K562 (cell line): ENCODE measurements around the gene PLCD1. TPM values are rescaled to one million over a fixed set of nuclear protein-coding genes. Genes with fewer than 3 reads are reported as not detected.
"Not testable (repeated sequence)": the region's sequence is repeated elsewhere in the genome, so short reads cannot be mapped to it uniquely, and the experiment has no call there.

Source experiments
- ATAC-seq: fragments of 200-7000 bp; cut with Tn5 transposase; 3 replicates; pipeline ENCODE4 v1.9.1; 2020; ENCODE audit warnings: moderate library complexity
- BruUV-seq: library from RNA; stranded (reverse); fragments of 400-500 nt; replicated peaks from 2 replicates; lab custom pipeline; 2021; lab: Mats Ljungman, UMichigan
- CTCF ChIA-PET: fragments of 300-600 bp; formaldehyde crosslinking; extraction: SDS; loops from one replicate; lab custom pipeline; 2021; ENCODE audit warnings: low intra/inter-chr PET ratio; lab: Yijun Ruan, JAX
- POLR2A ChIA-PET: fragments of 300-600, 350-650 bp; sonication (Branson Sonifier 250); formaldehyde crosslinking; extraction: SDS; loops from one replicate; lab custom pipeline; 2021; ENCODE audit warnings: antibody characterized with exemption, inconsistent platforms; lab: Yijun Ruan, JAX
- DNase-seq, 4 experiments: peaks; one replicate each; pipeline versions ENCODE4 v3.0.0 to v3.0.0-alpha.2; 2011 to 2018; ENCODE audit warnings: low spot score in 3 of 4, mixed read lengths in 3 of 4; ENCODE audit errors: extremely low read depth in 1 of 4
- FAIRE-seq: peaks from 2 replicates; lab custom pipeline; 2011; peaks lifted over from hg19 to GRCh38; lab: Jason Lieb, UNC
- H2AFZ ChIP-seq: 2 replicates; pipeline ENCODE4 v1.6.0; 2011; ENCODE audit warnings: low read depth, low read length, control low read depth, inconsistent platforms
- H3K27ac ChIP-seq: fragments of 200-600 bp; 3 replicates; pipeline ENCODE4 v1.8.0; 2011; ENCODE audit warnings: low read depth, mild to moderate bottlenecking, control low read depth, inconsistent platforms, low read length, moderate library complexity, mixed read lengths; ENCODE audit errors: extremely low read depth
- H3K27me3 ChIP-seq, 2 experiments: fragments of 300-600 bp in 1 of 2; 2 replicates in 1 of 2; 3 replicates in 1 of 2; pipeline versions ENCODE4 v1.6.0 to v1.8.0; 2011; ENCODE audit warnings: inconsistent platforms in 2 of 2, low read length in 2 of 2, mild to moderate bottlenecking in 1 of 2, mixed read lengths in 1 of 2, moderate library complexity in 1 of 2; ENCODE audit not compliant: control insufficient read depth in 2 of 2, insufficient read depth in 2 of 2
- H3K36me3 ChIP-seq: fragments of 300-600 bp; 3 replicates; pipeline ENCODE4 v1.8.0; 2011; ENCODE audit warnings: mild to moderate bottlenecking, low read length, inconsistent platforms; ENCODE audit not compliant: control insufficient read depth, insufficient read depth
- H3K4me1 ChIP-seq, 2 experiments: fragments of 200-600 bp in 1 of 2; replicated peaks in 1 of 2; 2 replicates in 1 of 2; 3 replicates in 1 of 2; pipeline versions ENCODE4 v1.5.1 to v1.8.0; 2011; ENCODE audit warnings: inconsistent platforms in 2 of 2, low read length in 2 of 2, mild to moderate bottlenecking in 1 of 2, mixed read lengths in 1 of 2, moderate library complexity in 1 of 2; ENCODE audit not compliant: control insufficient read depth in 2 of 2, insufficient read depth in 2 of 2
- H3K4me2 ChIP-seq: 2 replicates; pipeline ENCODE4 v1.6.1; 2011; ENCODE audit warnings: low read length, control low read depth, inconsistent platforms, mixed read lengths; ENCODE audit not compliant: insufficient read depth
- H3K4me3 ChIP-seq: fragments of 200-600 bp; sonication (generic), shearing (Covaris generic); 2 replicates; pipeline ENCODE4 v1.5.1; 2016; ENCODE audit warnings: control low read depth, inconsistent platforms
- H3K79me2 ChIP-seq: fragments of 200-600 bp; 3 replicates; pipeline ENCODE4 v1.8.0; 2011; ENCODE audit warnings: low read length, inconsistent platforms; ENCODE audit not compliant: control insufficient read depth, insufficient read depth
- H3K9ac ChIP-seq, 2 experiments: 2 replicates each; pipeline versions ENCODE4 v1.6.0 to v1.6.1; 2011; ENCODE audit warnings: low read depth in 2 of 2, low read length in 2 of 2, control low read depth in 1 of 2, inconsistent platforms in 1 of 2, mild to moderate bottlenecking in 1 of 2, mixed read lengths in 1 of 2; ENCODE audit not compliant: insufficient read depth in 1 of 2
- H3K9me1 ChIP-seq: one replicate; pipeline ENCODE4 v1.6.0; 2011; ENCODE audit warnings: inconsistent platforms, mild to moderate bottlenecking, low read length, moderate library complexity; ENCODE audit not compliant: control insufficient read depth, insufficient read depth
- H3K9me3 ChIP-seq: replicated peaks from 2 replicates; pipeline ENCODE4 v1.5.1; 2011; ENCODE audit warnings: low read depth, low read length, inconsistent platforms; ENCODE audit not compliant: control insufficient read depth, insufficient read depth
- H4K20me1 ChIP-seq: replicated peaks from 2 replicates; pipeline ENCODE4 v1.6.1; 2011; ENCODE audit warnings: low read length, inconsistent platforms, mixed read lengths; ENCODE audit not compliant: control insufficient read depth, insufficient read depth
- CEBPB ChIP-seq: fragments of 450-650 bp; IDR thresholded peaks from 2 replicates; pipeline ENCODE4 v1.6.1; 2016; ENCODE audit warnings: missing genetic modification characterization, missing compliant biosample characterization
- CEBPG ChIP-seq, 3 experiments: fragments of 200-800 bp in 1 of 3; sonication (Bioruptor generic) in 1 of 3; sonication (generic) in 1 of 3; formaldehyde crosslinking in 1 of 3; IDR thresholded peaks in 2 of 3; conservative IDR thresholded peaks in 1 of 3; 2 replicates each; pipeline versions ENCODE4 v1.6.1 to v1.8.0; 2016 to 2022; ENCODE audit warnings: missing compliant biosample characterization in 2 of 3, missing genetic modification characterization in 2 of 3, mild to moderate bottlenecking in 1 of 3, missing genetic modification reagents in 1 of 3
- HDGF ChIP-seq: fragments of 450-650 bp; IDR thresholded peaks from 2 replicates; pipeline ENCODE4 v1.6.1; 2016
- SREBF1 ChIP-seq: fragments of 150-350 bp; IDR thresholded peaks from 2 replicates; pipeline ENCODE4 v1.6.1; 2014; ENCODE audit warnings: antibody characterized with exemption, low read depth, low read length, borderline replicate concordance
- WGBS: fragments of 100-300 bp; shearing (Covaris generic); methylation state at CpG from one replicate; pipeline ENCODE4 v1.1.6; 2016; ENCODE audit warnings: low coverage, mixed read lengths; ENCODE audit not compliant: insufficient coverage; ENCODE audit errors: missing lambda C conversion rate; 5-methylcytosine and 5-hydroxymethylcytosine counted together
- in situ Hi-C: fragments of 300-500 bp; cut with MboI; formaldehyde crosslinking; loops from 4 replicates; pipeline ENCODE4 v1.15.0; 2018; ENCODE audit warnings: inconsistent platforms, mixed read lengths
- intact Hi-C: fragments of 100-400 bp; cut with micrococcal nuclease; formaldehyde crosslinking; loops from 2 replicates; pipeline ENCODE4 v1.14.2; 2022
- polyA plus RNA-seq, 8 experiments: library from polyadenylated mRNA; depleted of rRNA in 4 of 8; stranded (reverse) in 5 of 8; unstranded in 3 of 8; fragments of >200 nt; fragmentation: Nextera tagmentation in 2 of 8; fragmentation: Illumina TruSeq in 1 of 8; extraction: Ambion mirVana in 2 of 8; extraction: Trizol in 1 of 8; gene quantifications; 2 replicates each; pipeline versions ENCODE4 v1.2.1 to v1.2.3, GENCODE V29; 2011 to 2014; ENCODE audit warnings: inconsistent platforms in 1 of 8, missing spikeins in 1 of 8
- total RNA-seq, 7 experiments: library from RNA; depleted of rRNA in 6 of 7; stranded (reverse); fragments of >200 nt in 6 of 7; fragmentation: Illumina TruSeq in 2 of 7; extraction: Trizol in 2 of 7; gene quantifications; 2 replicates each; pipeline versions ENCODE4 v1.2.1 to v1.2.3, GENCODE V29; 2011 to 2021; ENCODE audit warnings: low replicate concordance in 1 of 7
- TF ChIP-seq, protein P1 (sequence below), 3 experiments: fragments of 200-800 bp in 1 of 3; fragments of 250-450 bp in 1 of 3; fragments of 450-650 bp in 1 of 3; sonication (Bioruptor Pico) in 1 of 3; sonication (Bioruptor generic) in 1 of 3; formaldehyde crosslinking in 1 of 3; IDR thresholded peaks; 2 replicates each; pipeline versions ENCODE4 v1.6.1 to v1.8.0; 2016 to 2022; ENCODE audit warnings: mild to moderate bottlenecking in 2 of 3, missing genetic modification characterization in 2 of 3, missing compliant biosample characterization in 1 of 3, moderate library complexity in 1 of 3

The PLCD1 gene
- total and polyA plus RNA-seq, 9 of the 15 experiments (the other 6 are each of a cell fraction or from before 2014, with no cell fraction given), result 5.4 to 209 (median 116) TPM

DNA sequence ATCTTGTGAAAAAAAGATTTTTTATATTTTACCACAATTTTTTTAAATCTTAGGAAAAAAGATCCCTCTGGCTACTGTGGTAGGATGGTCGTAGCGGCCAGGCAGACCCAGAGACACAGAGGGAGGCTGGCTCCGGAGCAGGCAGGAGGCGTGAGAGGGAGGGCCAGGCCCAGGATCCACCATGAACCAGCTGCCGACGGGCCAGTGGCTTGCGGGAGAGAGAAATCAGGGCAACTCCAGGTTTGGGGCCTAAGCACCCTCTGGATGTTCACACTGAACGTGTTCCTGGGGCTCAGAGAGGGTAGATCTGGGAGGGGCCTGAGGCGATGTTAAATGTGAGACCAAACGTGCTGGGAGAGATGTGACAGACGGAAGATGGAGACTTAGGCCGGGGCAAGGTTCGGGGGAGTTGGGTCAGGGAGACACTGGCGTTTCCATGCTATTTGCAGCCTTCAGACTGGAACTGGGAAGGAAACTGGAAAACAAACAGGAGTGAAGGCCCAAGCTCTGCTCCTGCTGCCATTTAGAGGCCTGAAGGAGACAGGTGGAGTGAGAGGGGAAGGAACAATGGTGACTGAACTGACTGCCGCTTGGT is 40.4 kb downstream of the PLCD1 start:
- ATAC-seq (no peak), FAIRE-seq (no peak), DNase-seq (no peak)
- H3K79me2 ChIP-seq, result no peaks in the 10 kb centered on the region; the same call in 1 of the 3 replicates
- CTCF ChIA-PET, result no interaction called here
- POLR2A ChIA-PET, result interaction anchor here (1.9 kb wide), 1 partner anchor 18 kb away, joined by 5 read pairs; no protein-coding TSS in a partner anchor
- no peaks in the 10 kb centered on the region for H3K9me3 ChIP-seq
- H3K4me3 ChIP-seq, result no peak overlapping the region
- H3K4me1 ChIP-seq, result peaks cover 64 to 73% of the 10 kb centered on the region in 2 experiments
- intact Hi-C loops (no loop called here), in situ Hi-C loops (no loop called here)
- TF ChIP-seq HDGF (0 out of 2 replicates have a peak, but pooled peaks have one; percentile 14), SREBF1 (no peak)
- no peak overlapping the region; the same call in 2 of the 3 replicates for H3K27ac ChIP-seq
- no peaks in the 10 kb centered on the region for H3K9me1 ChIP-seq
- H2AFZ ChIP-seq, result peak overlapping the region; percentile 25; the same call in 1 of the 2 replicates
- H3K36me3 ChIP-seq, result no peaks in the 10 kb centered on the region
- H3K4me2 ChIP-seq, result no peak overlapping the region
- no peaks in the 10 kb centered on the region for H3K27me3 ChIP-seq
- WGBS, result 78% methylated on average over 15 of the region's 15 CpGs
- no TSS peak for BruUV-seq
- peak overlapping the region in 1 of 2 experiments; percentile 39; a peak in 1 of 4 replicates for H3K9ac ChIP-seq
- no peaks in the 10 kb centered on the region for H4K20me1 ChIP-seq

DNA sequence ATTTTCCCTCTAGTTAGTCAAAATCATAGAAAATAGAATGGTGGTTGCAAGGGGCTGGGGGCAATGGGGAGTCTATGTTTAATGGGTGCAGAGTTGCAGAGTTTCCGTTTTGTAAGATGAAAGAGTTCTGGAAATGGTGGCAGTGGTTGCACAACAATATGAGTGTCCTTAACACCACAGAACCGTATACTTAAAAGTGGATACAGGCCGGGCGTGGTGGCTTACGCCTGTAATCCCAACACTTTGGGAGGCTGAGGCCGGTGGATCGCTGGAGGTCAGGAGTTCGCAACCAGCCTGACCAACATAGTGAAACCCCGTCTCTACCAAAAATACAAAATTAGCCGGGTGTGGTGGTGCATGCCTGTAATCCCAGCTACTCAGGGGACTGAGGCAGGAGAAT is 41.1 kb downstream of the PLCD1 start:
- TF ChIP-seq CEBPB (tag), result peak; percentile 56
- not testable (repeated sequence) for TF ChIP-seq CEBPG (CRISPR knock-in tag; IDR thresholded peaks at IDR 0.05)
- TF ChIP-seq CEBPG (tag; conservative IDR thresholded peaks at IDR 0.05 in 1 of 2, IDR thresholded peaks at IDR 0.05 in 1 of 2), result peak in 1 of 2 experiments; percentile 43; a peak in 1 of 4 replicates
- TF ChIP-seq, protein P1, sequence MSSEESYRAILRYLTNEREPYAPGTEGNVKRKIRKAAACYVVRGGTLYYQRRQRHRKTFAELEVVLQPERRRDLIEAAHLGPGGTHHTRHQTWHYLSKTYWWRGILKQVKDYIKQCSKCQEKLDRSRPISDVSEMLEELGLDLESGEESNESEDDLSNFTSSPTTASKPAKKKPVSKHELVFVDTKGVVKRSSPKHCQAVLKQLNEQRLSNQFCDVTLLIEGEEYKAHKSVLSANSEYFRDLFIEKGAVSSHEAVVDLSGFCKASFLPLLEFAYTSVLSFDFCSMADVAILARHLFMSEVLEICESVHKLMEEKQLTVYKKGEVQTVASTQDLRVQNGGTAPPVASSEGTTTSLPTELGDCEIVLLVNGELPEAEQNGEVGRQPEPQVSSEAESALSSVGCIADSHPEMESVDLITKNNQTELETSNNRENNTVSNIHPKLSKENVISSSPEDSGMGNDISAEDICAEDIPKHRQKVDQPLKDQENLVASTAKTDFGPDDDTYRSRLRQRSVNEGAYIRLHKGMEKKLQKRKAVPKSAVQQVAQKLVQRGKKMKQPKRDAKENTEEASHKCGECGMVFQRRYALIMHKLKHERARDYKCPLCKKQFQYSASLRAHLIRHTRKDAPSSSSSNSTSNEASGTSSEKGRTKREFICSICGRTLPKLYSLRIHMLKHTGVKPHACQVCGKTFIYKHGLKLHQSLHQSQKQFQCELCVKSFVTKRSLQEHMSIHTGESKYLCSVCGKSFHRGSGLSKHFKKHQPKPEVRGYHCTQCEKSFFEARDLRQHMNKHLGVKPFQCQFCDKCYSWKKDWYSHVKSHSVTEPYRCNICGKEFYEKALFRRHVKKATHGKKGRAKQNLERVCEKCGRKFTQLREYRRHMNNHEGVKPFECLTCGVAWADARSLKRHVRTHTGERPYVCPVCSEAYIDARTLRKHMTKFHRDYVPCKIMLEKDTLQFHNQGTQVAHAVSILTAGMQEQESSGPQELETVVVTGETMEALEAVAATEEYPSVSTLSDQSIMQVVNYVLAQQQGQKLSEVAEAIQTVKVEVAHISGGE (CRISPR knock-in tag; IDR thresholded peaks at IDR 0.05), result 0 out of 6 replicates have a peak, but pooled peaks of 1 of the 3 experiments have one; percentile 12
- WGBS, result 65% methylated on average over 10 of the region's 10 CpGs

More for the DNA sequence above, 41.1 kb downstream of the PLCD1 start:
- H3K4me2 ChIP-seq, BruUV-seq, in situ Hi-C loops, ATAC-seq, H4K20me1 ChIP-seq, POLR2A ChIA-PET, H3K36me3 ChIP-seq, intact Hi-C loops, H3K9me3 ChIP-seq, FAIRE-seq, H3K27me3 ChIP-seq, CTCF ChIA-PET, H3K27ac ChIP-seq, H3K9ac ChIP-seq, H3K79me2 ChIP-seq, H3K4me3 ChIP-seq, DNase-seq, H3K9me1 ChIP-seq: not testable (repeated sequence)
- Histone ChIP-seq H3K4me1 (peaks cover 64 to 68% of the 10 kb centered on the region in 2 experiments), H2AFZ (peak overlapping the region; percentile 64)
